Measurements from ENCODE around the gene CACNA2D3.

DNA sequence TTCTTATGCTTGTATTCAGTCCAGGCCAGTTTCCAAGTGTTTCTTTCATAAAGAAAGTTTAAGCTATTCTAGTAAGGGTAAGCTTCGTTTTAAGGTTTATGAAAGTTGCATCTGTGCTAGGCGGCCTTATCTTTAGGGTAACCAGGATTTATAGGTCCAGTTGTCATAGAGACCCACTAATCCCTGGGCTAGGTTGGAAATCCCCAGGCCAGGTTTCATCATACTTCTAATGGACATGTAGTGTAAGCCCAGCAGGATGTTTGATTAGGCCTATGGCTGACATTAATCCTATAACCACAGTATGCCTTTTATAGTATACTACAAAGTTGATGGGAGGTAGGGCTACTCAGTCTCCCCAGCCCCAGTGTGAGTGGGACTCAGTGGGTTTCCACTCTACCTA is 312.4 kb downstream of the CACNA2D3 start:
- TF ChIP-seq, protein P1, sequence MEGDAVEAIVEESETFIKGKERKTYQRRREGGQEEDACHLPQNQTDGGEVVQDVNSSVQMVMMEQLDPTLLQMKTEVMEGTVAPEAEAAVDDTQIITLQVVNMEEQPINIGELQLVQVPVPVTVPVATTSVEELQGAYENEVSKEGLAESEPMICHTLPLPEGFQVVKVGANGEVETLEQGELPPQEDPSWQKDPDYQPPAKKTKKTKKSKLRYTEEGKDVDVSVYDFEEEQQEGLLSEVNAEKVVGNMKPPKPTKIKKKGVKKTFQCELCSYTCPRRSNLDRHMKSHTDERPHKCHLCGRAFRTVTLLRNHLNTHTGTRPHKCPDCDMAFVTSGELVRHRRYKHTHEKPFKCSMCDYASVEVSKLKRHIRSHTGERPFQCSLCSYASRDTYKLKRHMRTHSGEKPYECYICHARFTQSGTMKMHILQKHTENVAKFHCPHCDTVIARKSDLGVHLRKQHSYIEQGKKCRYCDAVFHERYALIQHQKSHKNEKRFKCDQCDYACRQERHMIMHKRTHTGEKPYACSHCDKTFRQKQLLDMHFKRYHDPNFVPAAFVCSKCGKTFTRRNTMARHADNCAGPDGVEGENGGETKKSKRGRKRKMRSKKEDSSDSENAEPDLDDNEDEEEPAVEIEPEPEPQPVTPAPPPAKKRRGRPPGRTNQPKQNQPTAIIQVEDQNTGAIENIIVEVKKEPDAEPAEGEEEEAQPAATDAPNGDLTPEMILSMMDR (conservative IDR thresholded peaks at IDR 0.05), result no peak
- TF ChIP-seq EZH2 (IDR thresholded peaks at IDR 0.05; ENCODE audit: low read depth), result no peak

All from PC-9 (cell line).